IPS DF 19.7 (cell line): ENCODE data around the gene DUSP14.

Experiments
- DNase-seq: peaks from one replicate; pipeline ENCODE4 v3.0.0-alpha.2; 2013; ENCODE audit warnings: low read depth, low spot score

DUSP14 gene

DNA sequence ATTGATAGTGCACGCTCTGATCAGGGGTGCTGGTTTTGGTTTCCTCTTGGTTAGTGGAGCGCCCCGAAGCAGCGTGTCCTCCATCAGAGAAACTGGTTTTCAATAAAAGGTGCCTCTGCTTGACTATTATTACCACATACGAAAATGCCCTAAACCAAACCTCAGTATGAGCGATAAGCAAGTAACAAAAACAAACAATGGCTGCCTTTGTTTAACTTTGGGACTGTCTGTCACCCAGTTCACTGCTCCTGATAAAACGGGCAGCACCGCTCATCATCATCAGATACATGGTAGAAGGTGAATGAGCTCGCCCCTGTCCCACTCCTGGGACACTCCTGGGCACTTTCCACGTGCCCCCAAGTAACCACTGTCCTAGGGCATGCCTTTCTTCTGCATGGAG, 24.0 kb downstream of the DUSP14 start:
- no peak for DNase-seq

DNA sequence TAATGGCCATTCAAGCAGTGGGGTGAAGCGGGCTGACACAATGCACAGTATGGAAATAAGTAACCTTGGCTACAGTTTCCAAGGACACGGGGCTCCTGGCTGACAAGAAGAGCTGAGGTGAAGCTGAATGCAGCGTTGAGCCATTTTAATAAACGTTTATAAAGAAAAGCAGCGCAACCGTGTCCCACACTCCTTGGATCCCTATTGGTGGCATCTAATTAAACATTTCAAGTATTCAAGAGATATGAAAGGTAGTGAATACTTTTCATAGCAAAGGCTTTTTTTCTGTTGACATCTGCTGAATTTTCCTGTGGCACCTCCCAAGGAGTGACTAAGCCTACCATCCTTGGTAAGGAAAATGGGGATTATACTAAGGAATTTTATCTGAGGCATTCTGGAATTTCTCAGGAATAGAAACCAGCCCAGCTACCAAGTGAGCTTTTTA, 26.5 kb downstream of the DUSP14 start:
- no peak for DNase-seq

DNA sequence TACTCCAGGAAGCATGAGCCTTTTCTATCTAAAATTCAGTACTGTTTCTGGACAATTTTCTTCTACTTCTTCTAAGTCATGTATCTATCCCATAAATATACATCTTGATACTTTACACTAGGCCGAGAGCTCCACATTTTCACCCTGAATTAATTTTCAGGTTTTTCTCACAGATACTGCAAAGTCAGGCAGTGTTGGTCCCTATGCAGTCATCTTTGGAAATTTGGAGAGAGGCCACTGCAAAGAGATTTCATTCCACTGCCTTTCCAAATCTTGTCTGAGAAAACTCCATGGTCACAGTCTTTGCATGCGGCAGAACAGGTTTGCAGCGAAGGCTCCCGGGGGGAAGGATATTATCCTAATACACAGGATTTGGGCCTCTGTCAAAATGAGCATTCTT, 28.2 kb downstream of the DUSP14 start:
- no peak for DNase-seq

DNA sequence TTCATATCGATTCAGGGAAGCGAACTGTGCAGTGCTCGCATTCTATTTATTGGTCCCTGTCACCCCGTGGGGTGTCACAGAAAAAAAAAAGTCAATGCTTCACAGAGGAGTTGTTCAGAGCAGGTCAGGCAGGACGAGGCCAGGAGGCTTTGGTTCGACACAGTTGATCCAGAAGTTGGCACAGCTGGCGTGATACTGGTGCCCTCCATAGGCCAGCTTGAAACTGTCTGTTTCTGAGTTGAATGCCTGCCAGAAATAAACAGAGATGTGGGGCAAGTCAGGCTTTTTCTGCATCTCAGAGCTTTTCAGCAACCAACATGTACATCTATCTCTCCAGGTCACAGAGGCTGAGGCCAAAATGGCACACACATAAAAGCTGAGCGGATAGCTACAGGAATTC, 29.1 kb downstream of the DUSP14 start:
- DNase-seq, result no peak

DNA sequence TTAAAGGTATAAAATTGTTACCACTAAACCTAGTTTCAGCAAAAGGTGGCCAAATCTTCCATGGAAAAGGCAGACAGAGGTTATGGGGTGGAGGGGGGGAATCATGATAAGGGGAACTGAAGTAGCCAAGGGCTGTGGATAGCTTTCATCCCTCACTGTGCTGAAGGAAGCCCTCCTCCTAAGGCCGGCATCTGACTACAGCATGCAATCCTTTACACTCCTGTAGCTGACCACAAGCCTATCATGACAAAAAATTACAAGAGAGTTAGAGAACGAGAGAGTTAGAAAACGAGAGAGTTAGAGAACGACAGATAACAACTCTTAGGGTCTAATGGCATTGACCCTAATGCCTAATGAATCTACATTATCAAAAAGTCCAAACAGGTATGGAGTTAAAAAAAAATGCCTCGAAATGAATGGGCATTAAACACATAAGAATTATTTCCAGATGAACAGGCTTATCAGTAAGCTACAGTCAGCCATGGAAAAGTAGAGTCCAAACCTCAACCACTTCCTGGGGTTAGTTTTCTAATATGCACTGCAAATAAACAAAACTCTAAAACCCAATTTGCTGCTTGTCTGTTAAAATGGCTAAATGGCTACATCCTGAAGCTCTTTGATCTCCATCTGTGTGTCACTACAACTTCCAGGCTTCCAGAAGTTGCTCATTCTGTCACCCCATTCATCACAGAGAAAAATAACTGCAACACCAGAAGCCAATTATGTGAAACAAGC, 29.7 kb downstream of the DUSP14 start:
- DNase-seq, result no peak

DNA sequence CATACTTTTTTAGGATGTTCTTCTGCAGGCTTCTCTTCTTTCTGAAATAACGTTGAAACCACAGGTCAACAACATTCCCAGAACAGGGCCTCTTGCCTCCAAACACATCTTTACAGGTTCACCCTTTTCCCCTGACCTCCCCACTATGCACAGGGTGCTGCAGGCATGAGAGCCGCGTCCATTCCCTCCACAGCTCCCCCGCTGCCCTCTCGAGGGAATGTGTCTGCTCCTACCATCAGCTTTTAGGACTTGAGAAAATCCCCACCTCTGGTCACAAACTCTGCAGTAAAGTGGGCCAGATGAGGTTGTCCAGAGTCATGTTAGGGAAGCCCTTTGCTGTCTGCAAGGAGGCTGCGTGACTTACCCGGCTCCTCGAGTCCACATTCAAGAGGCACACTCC, 30.5 kb downstream of the DUSP14 start:
- DNase-seq, result no peak

DNA sequence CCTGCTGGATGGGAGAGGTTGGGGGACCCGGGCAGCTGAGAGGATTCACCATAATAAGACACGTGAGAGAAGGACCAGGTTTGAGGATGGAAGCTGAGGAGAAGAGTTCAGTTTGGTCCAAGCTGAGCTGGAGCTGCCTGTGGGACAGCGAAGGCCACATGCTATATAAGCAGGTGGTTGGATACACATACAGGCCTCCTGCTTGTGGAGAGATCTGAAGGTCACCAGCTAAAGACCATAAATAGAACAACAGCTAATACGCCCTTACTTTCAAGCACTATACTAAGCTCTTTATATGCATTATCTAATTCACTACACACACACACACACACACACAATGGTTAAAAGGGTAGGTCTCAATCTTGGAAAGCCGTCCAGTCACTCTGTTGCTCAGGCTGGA, 32.1 kb downstream of the DUSP14 start:
- DNase-seq, result no peak

DNA sequence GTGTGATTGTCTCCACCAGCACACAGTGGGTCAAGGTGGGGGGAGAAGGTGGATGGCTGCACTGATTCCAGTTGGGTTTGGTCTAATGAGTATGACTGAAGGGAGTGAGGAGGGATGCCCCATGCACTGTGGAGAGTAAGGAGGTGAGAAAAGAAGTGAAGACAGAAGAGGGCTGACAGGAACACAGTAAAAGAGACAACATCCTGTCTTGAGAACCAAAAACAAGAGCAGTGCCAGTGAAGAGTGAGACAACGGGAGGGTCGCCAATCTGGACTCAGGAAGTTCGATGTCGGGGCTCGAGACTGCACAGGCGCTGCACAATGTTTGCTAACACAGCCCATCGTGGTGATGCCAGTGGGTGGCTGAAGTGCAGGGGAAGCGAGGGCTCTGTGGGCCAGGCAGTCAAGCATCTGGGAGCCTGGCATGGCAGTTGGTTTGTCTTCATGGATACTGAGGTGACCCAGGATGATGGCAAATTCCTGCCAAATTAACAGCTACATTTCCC, 34.1 kb downstream of the DUSP14 start:
- no peak for DNase-seq

DNA sequence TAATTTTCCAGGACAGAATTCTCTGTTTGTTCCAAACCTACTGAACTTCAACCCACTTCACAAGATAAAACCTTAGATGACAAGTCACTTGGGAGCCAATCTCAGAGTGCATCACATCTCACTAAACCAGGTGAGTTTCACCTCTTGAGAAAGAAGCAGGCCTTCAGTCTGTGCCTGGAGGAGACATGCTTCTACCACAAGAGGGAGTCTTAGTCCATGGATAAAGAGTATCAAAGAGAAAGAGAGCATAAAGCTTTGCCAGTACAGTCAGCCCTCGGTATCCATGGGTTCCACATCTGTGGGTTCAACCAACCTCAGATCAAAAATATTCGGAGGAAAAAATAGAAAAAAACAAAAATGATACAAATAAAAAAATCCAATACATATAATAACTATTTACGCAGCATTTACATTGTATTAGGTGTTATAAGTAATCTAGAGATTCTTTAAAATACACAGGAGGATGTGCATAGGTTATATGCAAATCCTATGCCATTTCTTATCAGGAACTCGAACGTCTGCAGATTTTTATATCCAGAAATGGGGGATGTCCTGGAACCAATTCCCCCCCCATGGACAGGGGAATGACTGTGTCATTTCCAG, 37.7 kb downstream of the DUSP14 start:
- DNase-seq, result peak; percentile 45

DNA sequence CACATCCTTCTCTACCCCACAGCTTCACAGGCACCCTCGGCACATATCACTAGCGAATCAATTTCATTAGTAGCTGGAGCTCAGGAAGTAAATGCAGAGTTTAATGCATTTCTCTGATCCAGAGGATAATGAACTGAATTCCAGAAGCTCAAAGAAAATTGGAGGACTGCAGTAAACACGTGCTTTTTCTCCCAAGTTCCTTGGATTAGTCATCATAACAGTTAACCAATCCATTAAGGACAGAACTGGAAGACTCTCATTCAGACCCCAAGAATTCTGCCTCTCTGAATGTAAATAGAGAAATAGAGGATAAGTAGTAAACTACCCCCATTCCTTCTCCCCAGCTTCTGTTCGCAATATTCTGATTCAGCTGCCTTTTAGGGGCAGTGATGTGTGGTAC, 40.7 kb downstream of the DUSP14 start:
- DNase-seq, result no peak

DNA sequence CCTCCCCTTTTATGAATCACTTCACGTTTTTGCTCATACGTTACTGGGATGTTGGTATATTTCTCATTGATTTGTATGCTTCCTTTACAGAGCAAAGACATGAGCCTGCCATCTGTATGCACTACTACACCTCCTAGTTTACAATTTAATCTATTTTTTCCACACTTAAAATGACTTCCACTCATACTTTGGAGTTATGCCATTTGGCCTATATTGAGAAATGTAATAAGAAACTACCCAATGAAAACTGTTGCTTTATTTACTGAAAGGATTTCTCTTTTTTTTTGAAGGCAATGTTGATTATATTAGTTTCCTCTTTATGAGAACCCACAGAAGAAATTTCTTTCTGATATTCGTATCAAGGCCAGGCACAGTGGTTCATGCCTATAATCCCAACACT, 43.1 kb downstream of the DUSP14 start:
- no peak for DNase-seq

DNA sequence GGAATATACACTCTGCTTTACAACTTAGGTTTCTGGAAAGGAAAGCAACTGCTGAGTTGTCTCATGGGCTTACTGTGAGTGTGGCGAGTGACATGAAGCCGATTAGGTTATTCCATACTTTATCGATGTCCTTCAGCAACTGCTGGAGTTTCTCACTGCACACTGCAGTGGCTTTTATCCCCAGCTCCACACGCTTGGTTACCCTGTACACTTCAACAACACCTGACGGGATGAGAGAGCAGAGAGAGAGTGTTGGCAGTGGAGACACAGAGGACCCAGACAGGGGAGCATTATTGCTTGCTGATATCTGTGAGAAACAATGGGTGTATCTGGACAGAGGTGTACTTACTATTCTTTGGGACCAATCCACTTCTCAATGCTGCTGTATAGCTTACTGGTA, 46.2 kb downstream of the DUSP14 start:
- DNase-seq, result no peak

DNA sequence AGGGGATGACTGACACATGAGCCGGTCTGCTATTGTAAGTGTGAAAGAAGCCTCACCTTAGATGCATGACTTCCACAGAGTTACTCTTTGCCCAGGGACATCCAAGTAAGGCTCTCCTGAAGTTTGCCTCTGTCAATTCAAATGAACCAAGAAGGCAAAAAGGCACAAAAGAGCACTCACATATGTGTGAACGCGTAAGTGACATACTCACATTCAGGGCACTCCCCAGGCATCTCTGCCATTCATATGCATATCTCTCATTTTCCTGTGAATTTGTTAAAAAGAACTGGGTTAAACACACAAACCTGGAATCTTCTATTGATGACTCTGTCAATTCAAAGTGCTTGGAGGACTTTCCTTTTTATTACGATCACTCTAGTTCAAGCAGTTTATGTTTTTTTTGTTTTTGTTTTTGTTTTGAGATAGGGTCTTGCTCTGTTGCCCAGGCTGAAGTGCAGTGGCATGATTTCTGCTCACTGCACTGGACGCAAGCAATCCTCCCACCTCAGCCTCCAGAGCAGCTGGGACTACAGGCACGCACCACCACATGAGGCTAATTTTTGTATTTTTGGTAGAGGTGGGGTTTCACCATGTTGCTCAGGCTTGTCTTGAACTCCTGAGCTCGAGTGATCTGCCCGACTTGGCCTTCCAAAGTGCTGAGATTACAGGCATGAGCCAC, 49.4 kb downstream of the DUSP14 start:
- no peak for DNase-seq

DNA sequence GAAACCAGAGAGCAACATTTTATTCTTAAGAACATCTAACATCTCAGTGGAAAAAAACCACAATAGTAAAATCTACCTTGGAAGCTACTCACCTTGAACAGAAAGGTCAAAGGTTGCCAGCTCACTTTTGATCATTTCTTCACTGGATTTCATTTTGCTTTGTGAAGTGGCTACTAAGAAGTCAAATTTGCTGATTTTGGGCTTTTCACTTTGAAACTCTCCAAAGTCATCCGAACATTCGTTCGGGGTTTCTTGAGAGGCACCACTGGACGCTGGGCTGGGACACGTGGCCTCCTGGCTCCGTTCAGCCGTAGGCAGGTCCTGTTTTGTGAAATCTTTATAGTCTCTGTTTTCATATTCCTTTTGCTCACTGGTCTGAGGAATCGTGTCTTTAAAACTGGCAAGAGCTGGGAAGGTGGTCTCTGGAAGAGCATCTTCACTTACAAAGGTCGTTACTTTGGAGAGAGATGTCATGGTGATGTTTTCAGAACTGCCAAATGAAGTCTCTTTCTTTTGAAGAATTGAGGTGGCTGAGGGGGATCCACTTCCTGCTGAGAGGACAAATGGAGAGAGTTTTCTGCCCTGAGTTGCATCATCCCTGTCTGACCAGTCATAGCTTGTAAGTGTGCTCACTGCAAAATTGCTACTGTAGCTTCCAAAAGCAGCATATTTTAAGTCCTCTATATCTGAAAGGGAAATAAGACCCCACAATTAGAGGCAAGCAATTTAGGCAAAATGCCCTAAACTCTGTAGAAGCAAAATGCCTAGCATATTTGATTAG, 52.4 kb downstream of the DUSP14 start:
- DNase-seq, result no peak

DNA sequence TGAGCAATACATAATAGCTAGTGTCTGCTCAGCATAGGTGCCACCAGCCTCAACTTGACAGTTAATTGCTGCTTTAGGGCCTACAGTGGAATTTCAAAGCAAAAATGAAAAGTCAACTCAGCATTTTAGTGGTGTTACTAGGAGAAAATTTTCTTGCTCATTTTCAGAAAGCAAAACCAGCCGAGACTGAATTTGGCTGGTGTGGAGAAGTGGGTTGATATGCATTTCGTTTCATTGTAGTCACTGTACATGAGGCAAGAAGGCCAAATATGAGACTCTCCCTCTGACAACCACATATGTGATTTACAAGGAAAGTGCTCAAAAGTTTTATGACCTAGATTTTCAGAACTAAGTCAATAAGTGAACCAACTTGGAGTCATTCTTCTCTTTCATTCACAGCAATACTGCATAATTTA, 54.0 kb downstream of the DUSP14 start:
- no peak for DNase-seq

DNA sequence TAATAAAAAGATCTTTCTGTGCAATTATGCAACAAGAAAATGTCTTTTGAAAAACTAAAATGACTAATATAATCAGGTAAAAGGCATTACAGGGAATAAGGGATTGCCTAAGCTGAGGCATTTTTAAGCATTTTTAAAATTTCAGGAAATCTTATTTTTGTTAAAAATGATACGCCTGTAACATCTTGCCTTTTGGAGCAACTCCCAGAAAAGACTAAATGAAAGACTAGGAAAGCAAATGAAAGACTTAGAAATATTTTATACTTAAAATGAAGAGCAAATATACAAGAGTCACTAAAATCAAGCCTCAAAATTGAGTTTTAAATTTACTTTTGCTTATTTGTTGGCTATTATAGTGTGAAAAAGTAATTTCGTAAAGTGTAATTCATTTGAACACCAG, 55.8 kb downstream of the DUSP14 start:
- DNase-seq, result no peak

DNA sequence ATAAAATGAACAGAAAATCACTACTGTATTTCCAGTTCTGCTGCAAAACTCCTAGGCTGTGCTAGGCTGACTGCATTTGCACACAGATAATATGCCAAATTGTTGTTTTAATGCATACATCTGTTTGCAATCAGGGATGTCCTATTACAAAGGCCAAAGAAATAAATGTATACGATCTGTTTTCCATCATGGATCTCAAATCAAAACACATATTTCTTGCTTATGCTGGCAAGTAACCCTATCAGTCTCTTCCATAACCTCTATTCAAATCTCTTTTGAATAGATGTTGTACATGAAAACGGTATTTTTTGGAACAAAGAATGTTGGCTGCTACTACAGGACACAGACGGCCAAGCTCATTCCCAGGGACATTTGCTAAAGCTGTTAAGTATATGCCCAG, 56.6 kb downstream of the DUSP14 start:
- no peak for DNase-seq

DNA sequence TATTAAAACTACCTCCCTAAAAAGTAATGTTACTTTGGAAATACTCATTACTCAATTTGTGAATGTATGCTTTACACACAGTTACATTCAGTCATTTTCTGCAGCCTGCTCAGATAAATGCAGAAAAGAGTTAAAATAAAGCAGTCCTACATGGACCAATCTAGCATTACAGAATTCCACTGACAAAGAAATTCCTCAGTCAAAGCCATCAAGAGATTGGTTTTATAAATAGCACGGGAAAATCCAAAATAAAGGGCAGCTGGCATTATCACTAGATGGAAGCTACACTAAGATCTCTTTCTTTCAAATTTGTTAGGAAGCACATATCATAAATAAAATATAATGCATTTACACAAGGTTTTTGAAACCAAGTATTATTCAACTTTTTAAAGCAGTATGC, 58.3 kb downstream of the DUSP14 start:
- DNase-seq, result no peak

DNA sequence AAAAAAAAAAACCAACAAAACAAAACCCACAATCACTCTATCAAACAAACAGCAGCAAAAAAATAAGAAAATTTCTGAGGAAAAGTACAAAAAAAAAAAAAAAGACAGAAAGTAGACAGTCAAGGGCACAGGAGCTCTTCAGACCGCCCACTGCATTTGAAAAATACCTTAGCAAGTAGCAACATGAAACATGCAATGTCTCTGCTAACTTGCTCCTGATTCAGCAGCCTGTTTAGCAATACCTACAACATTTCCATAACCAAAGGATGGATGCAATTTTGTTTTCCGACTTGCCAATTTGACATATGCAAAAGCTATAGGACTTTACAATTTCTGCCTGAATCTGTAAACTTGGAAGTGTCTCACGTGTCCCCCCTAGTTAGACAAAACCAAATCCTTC, 62.1 kb downstream of the DUSP14 start:
- no peak for DNase-seq

DNA sequence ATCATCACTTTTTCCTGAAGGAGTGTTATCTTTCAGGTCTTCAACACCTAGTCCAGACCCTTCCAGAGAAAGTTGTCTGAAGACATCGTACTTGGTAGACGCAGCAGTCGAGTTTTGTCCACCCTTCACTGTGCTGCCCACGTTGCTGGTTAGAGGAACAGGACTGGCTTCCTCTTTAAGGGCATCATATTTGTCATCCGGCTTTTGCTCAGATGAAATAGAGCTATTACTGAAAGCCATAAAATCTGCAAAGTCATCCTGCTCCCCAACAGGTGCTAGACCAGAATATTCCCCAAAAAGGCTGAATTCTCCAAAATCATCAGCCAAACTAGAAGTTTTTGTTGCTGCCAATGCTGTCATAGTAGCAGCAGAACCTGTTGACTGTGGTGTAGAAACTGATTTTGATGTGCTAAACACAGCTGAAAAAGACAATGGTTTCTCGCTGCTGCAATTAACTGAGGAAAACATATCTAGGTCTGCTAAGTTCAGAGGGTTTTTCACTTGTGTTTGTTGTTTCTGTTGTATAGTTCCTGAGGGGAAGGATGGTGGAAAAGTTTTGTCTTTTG, 63.8 kb downstream of the DUSP14 start:
- no peak for DNase-seq

DNA sequence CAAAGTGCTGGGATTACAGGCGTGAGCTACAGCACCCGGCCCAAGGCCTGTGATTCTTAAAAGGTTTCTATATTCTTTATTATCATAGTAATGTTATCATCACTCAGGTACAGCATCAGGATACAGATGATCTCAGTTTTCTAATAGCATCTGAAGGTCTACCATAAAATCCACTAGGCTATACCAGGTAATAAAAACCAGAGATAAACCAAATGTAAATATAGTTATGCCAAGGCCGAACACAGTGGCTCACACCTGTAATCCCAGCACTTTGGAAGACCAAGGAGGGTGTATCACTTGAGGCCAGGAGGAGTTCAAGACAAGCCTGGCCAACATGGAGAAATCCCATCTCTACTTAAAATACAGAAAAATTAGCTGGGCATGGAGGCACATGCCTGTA, 65.7 kb downstream of the DUSP14 start:
- DNase-seq, result no peak

DNA sequence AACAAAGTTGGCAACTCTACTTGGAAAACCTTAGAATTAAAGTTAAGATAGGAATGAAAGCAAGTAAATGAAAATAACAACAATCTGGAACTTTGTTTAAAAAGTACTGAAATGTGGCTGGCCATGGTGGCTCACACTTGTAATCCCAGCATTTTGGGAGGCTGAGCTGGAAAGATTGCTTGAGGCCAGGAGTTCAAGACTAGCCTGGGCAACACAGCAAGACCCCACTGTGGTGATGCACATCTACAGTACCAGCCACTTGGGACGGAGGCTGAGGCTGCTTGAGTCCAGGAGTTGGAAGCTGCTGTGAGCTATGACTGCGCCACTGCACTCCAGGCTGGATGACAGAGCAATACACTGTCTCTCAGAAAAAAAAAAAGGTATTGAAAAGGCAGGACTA, 67.8 kb downstream of the DUSP14 start:
- no peak for DNase-seq
